ENCODE measurements around the gene GRAP2. TPM values are rescaled to one million over a fixed set of nuclear protein-coding genes. Genes with fewer than 3 reads are reported as not detected.

Gene GRAP2
- total and polyA plus RNA-seq, 2 of the 8 experiments (the other 6 are each of a cell fraction or from before 2014, with no cell fraction given), result 0.08 TPM; not detected in 1

DNA sequence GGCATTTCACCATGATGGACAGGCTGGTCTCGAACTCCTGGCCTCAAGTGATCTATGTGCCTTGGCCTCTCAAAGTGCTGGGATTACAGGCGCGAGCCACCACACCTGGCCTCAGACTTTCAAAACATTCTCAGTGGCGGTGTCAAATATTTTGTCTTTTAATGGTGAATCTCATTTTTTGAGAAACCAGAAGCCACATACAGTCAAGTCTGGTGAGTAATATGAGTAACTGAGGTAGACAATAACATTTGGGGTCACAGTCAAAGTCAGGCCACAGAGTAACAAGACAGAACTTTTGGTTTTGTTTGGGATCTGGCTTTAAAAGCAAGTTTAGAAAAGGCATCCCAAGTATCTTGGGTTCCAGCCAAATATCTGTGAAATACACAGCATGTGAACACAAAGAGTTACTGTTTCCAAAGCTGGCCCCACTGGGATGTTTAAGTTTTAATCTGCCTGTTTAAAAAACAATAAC lies 53.7 kb downstream of the GRAP2 start:
- Histone ChIP-seq H3K23ac (ENCODE audit: insufficient read length) (no peak overlapping the region), H3K79me2 (ENCODE audit: control insufficient read depth in 1 of 2, insufficient read depth in 2 of 2, low read length in 2 of 2) (no peaks in the 10 kb centered on the region), H3K79me1 (ENCODE audit: low read depth, low read length) (no peaks in the 10 kb centered on the region), H3K9ac (replicated peaks in 1 of 4; ENCODE audit: extremely low read depth in 1 of 4, low read depth in 3 of 4, low read length in 3 of 4) (no peak overlapping the region), H2BK5ac (ENCODE audit: low read depth, low read length) (no peak overlapping the region), H3K18ac (ENCODE audit: extremely low read depth, low read length) (no peak overlapping the region), H2BK15ac (ENCODE audit: low read length) (no peak overlapping the region), H2AFZ (ENCODE audit: low read length) (no peak overlapping the region), H2BK12ac (ENCODE audit: low read depth, low read length) (no peak overlapping the region), H3K27ac (ENCODE audit: low read depth, low read length) (no peak overlapping the region), H2BK120ac (replicated peaks; ENCODE audit: low read depth, low read length) (no peak overlapping the region), H3K9me3 (ENCODE audit: insufficient read depth in 2 of 2, low read depth in 1 of 2, low read length in 1 of 2) (no peaks in the 10 kb centered on the region), H4K5ac (ENCODE audit: insufficient read length, low read depth, low read length) (no peak overlapping the region), H3K14ac (ENCODE audit: insufficient read length) (no peak overlapping the region), H2AK5ac (ENCODE audit: low read depth, low read length) (no peak overlapping the region), H3K27me3 (replicated peaks in 1 of 4; ENCODE audit: control insufficient read depth in 3 of 4, extremely low read depth in 1 of 4, insufficient read depth in 3 of 4, low read length in 3 of 4) (no peaks in the 10 kb centered on the region; a peak in 2 of 7 replicates), H2BK20ac (ENCODE audit: low read length) (no peak overlapping the region), H3K4me3 (ENCODE audit: extremely low read depth in 1 of 4, insufficient read depth in 2 of 4, low read depth in 3 of 4, low read length in 4 of 4) (no peak overlapping the region), H4K8ac (ENCODE audit: extremely low read depth, insufficient read depth, low read length) (no peak overlapping the region), H3K4me1 (replicated peaks in 1 of 4; ENCODE audit: control insufficient read depth in 3 of 4, insufficient read depth in 4 of 4, low read length in 3 of 4) (peaks cover 0 to 5% (median 2%) of the 10 kb centered on the region in 4 experiments; a peak in 3 of 7 replicates), H3K23me2 (ENCODE audit: low read depth, low read length) (no peaks in the 10 kb centered on the region), H3K4me2 (ENCODE audit: insufficient read depth in 1 of 2, low read depth in 2 of 2, low read length in 2 of 2) (no peak overlapping the region), H3K36me3 (ENCODE audit: control insufficient read depth in 2 of 4, insufficient read depth in 4 of 4, low read length in 3 of 4) (no peaks in the 10 kb centered on the region), H3K56ac (replicated peaks; ENCODE audit: insufficient read length, low read depth, low read length) (no peak overlapping the region), H3K4ac (replicated peaks; ENCODE audit: insufficient read length, low read depth, low read length) (no peak overlapping the region), H4K91ac (replicated peaks; ENCODE audit: insufficient read length, low read length) (no peak overlapping the region), H4K20me1 (replicated peaks in 1 of 2; ENCODE audit: control insufficient read depth in 1 of 2, insufficient read depth in 2 of 2, low read length in 2 of 2) (no peaks in the 10 kb centered on the region)
- POLR2A ChIA-PET (ENCODE audit: partially characterized antibody), result interaction anchor here (0.8 to 1.2 kb wide), 2 partner anchors 43 to 311 kb away, joined by 3 read pairs; no protein-coding TSS in a partner anchor
- 94% methylated on average over 4 of the region's 4 CpGs; no CpG with 5 or more reads in 1 of the 2 experiments for WGBS, 2 experiments (ENCODE audit: extremely low coverage in 1 of 2, insufficient coverage in 1 of 2, insufficient read length in 1 of 2, insufficient replicate concordance in 2 of 2, low coverage in 1 of 2, low lambda C conversion rate in 2 of 2, missing lambda C conversion rate in 1 of 2)
- CTCF ChIA-PET (ENCODE audit: partially characterized antibody), result interaction anchor here (1.5 to 7.9 kb wide), 7 partner anchors 10 to 417 kb away, joined by 3 to 66 read pairs (median 16); no protein-coding TSS in a partner anchor
- no peak for FAIRE-seq
- no peak for DNase-seq (ENCODE audit: low read depth in 1 of 2, low spot score in 2 of 2)
- no peak for TF ChIP-seq FOSL1 (IDR thresholded peaks at IDR 0.05; ENCODE audit: insufficient read depth, low read depth, low read length)
- no peak for TF ChIP-seq TBP (IDR thresholded peaks at IDR 0.05; ENCODE audit: low read depth, low read length)
- TF ChIP-seq BACH1 (IDR thresholded peaks at IDR 0.05; ENCODE audit: low read length), result no peak
- TF ChIP-seq POLR2A (IDR thresholded peaks at IDR 0.05; ENCODE audit: control extremely low read depth in 1 of 2, low read depth in 2 of 2, low read length in 2 of 2), result no peak
- no peak for TF ChIP-seq NANOG (IDR thresholded peaks at IDR 0.05; ENCODE audit: insufficient read depth, low read depth, low read length, poor library complexity, severe bottlenecking)
- no peak for TF ChIP-seq SAP30 (IDR thresholded peaks at IDR 0.05; ENCODE audit: insufficient read depth, insufficient replicate concordance, low read length)
- TF ChIP-seq, protein P1, sequence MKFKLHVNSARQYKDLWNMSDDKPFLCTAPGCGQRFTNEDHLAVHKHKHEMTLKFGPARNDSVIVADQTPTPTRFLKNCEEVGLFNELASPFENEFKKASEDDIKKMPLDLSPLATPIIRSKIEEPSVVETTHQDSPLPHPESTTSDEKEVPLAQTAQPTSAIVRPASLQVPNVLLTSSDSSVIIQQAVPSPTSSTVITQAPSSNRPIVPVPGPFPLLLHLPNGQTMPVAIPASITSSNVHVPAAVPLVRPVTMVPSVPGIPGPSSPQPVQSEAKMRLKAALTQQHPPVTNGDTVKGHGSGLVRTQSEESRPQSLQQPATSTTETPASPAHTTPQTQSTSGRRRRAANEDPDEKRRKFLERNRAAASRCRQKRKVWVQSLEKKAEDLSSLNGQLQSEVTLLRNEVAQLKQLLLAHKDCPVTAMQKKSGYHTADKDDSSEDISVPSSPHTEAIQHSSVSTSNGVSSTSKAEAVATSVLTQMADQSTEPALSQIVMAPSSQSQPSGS (IDR thresholded peaks at IDR 0.05; ENCODE audit: low read length), result no peak
- TF ChIP-seq SP4 (IDR thresholded peaks at IDR 0.05; ENCODE audit: low read length), result no peak
- TF ChIP-seq HDAC6 (IDR thresholded peaks at IDR 0.05; ENCODE audit: low read depth, low read length), result no peak
- no peak for TF ChIP-seq SIN3A (conservative IDR thresholded peaks at IDR 0.05 in 1 of 2, IDR thresholded peaks at IDR 0.05 in 1 of 2; ENCODE audit: low read depth in 1 of 2, low read length in 2 of 2)
- TF ChIP-seq, protein P2, sequence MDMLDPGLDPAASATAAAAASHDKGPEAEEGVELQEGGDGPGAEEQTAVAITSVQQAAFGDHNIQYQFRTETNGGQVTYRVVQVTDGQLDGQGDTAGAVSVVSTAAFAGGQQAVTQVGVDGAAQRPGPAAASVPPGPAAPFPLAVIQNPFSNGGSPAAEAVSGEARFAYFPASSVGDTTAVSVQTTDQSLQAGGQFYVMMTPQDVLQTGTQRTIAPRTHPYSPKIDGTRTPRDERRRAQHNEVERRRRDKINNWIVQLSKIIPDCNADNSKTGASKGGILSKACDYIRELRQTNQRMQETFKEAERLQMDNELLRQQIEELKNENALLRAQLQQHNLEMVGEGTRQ (IDR thresholded peaks at IDR 0.05; ENCODE audit: low read length), result no peak

All from H1 (cell line).